Measurements from ENCODE around the gene CSTB. TPM values are rescaled to one million over a fixed set of nuclear protein-coding genes. Genes with fewer than 3 reads are reported as not detected.

Gene CSTB
- total RNA-seq, 4 donors from 2014 or later, result 375 to 700 (median 481) TPM

DNA sequence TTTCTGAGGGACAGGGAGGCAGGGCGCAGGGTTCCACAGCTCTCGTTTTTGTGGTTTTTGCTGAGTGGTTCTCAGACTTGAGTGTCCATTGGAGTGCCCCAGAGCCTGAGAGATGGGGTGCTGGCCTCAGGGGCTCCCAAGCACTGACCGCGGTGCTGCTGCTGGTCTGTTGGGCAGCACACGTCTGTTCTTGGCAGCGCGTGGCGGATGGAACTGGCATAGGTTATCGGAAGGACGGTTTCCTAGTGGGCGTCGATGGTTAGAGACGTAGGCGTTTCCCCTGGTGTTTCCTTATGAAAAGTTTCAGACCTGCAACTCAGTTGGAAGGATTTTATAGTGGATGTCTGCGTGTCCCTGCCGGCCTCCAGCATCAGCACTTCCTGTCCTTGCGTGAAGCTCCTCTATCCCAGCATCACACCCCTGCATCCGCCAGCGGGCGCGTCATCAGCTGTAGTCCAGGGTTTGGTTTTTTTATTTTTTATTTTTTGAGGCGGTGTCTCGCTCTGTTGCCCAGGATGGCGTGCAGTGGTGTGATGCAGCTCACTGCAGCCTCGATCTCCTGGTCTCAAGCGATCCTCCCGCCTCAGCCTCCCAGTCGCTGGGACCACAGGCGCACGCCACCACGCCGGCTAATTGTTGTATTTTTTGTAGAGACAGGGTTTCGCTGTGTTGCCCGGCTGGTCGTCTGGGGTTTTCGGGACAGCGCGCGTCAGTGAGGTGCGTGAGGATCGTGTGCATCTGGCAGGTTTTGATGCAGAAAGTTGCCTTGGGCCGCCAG lies 25.1 kb upstream of the CSTB start:
- Histone ChIP-seq H3K27ac (no peak overlapping the region), H3K4me3 (no peak overlapping the region), H3K4me1 (no peaks in the 10 kb centered on the region), H3K36me3 (peaks cover 45 to 96% (median 66%) of the 10 kb centered on the region in 3 donors), H3K9me3 (no peaks in the 10 kb centered on the region), H3K27me3 (no peaks in the 10 kb centered on the region)
- TF ChIP-seq POLR2A (IDR thresholded peaks at IDR 0.05) (no peak), CTCF (IDR thresholded peaks at IDR 0.05) (no peak)
- 93 to 96% methylated on average over 22 to 33 of the region's 42 CpGs for WGBS, 2 donors
- intact Hi-C loops (cut with DNase I), result no loop called here
- DNase-seq, result no peak

DNA sequence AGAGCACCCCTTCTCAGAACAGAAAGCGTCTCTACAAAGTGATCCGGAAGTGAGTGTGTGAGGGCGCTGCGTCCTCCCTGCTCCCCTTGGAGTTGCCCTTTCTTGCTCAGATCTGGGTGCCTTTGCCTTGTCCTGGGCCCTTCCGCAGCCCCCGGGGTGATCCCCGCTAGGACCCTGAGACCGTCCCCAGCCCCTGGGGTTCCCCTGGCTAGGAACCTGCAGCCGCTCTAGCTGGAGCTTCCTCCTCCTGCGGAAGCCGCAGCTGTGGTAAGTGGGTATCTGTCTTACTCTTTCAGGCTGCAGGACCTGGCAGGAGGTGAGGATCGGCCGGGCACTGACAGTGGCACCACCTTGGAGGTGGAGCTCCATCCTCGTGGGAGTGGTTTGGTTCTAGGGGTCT lies 24.5 kb upstream of the CSTB start:
- TF ChIP-seq CTCF (IDR thresholded peaks at IDR 0.05) (no peak), POLR2A (IDR thresholded peaks at IDR 0.05) (no peak)
- Histone ChIP-seq H3K27me3 (no peaks in the 10 kb centered on the region), H3K4me3 (no peak overlapping the region), H3K9me3 (no peaks in the 10 kb centered on the region), H3K27ac (no peak overlapping the region), H3K4me1 (no peaks in the 10 kb centered on the region), H3K36me3 (peaks cover 45 to 96% (median 71%) of the 10 kb centered on the region in 3 donors)
- DNase-seq, result no peak
- 80 to 98% methylated on average over 3 to 7 of the region's 14 CpGs for WGBS, 2 donors
- intact Hi-C loops (cut with DNase I), result no loop called here

DNA sequence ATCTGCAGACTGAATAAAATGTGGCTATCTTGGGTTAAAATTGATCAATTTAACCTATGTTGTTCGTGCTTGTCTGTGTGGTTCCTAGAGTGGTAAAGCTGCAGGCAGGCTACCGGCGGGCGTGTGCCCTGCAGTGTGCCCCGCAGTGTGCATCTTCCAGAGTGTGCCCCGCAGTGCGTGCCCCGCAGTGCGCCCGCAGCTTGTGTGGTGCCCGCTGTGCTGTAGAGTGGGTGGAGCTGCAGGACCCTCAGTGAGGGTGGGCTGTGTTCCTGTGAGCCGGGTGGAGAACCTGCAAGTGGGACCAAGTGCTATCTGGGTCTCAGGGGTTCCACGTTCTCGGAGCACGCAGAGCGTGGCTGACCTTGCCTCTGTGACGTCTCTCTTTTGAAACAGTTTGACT lies 24.0 kb upstream of the CSTB start:
- no peak for DNase-seq
- no peaks in the 10 kb centered on the region for H3K9me3 ChIP-seq
- 91 to 96% methylated on average over 5 to 15 of the region's 17 CpGs for WGBS, 2 donors
- TF ChIP-seq POLR2A (IDR thresholded peaks at IDR 0.05) (no peak), CTCF (IDR thresholded peaks at IDR 0.05) (no peak)
- no peaks in the 10 kb centered on the region for H3K4me1 ChIP-seq
- H3K36me3 ChIP-seq, result peaks cover 45 to 96% (median 71%) of the 10 kb centered on the region in 3 donors
- no peak overlapping the region for H3K27ac ChIP-seq
- no peaks in the 10 kb centered on the region for H3K27me3 ChIP-seq
- H3K4me3 ChIP-seq, result no peak overlapping the region
- intact Hi-C loops (cut with DNase I), result no loop called here

DNA sequence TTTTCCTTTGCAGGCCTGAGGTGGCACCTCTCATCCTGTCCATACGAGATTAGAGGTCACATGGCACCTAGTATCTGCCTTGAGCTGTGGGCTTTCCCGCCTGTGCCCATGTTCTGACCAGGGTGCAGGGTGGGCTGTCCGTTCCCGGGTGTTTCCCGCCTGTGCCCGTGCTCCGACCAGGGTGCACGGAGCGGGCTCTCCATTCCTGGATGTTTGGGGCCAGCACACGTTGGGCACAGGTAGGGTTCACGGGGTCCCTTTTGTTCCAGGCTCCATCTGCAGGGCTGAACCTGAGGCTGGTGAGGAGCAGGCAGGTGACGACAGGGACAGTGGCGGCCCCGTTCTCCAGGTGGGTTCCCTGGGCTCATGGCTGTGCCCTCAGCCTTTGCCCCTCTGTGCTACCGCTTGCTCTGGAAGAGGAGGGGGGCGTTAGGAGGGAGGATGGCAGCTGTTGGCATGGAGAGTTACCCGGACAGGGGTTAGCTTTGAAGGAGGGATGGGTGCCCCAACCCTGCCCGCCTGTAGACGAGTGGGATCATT lies 23.3 kb upstream of the CSTB start:
- no peak overlapping the region for H3K27ac ChIP-seq
- no peak for DNase-seq
- peaks cover 45 to 100% (median 71%) of the 10 kb centered on the region in 3 donors for H3K36me3 ChIP-seq
- no peaks in the 10 kb centered on the region for H3K4me1 ChIP-seq
- no peaks in the 10 kb centered on the region for H3K27me3 ChIP-seq
- 70 to 89% methylated on average over 3 to 5 of the region's 19 CpGs for WGBS, 2 donors
- no peak overlapping the region for H3K4me3 ChIP-seq
- TF ChIP-seq POLR2A (IDR thresholded peaks at IDR 0.05) (no peak), CTCF (IDR thresholded peaks at IDR 0.05) (no peak)
- no peaks in the 10 kb centered on the region for H3K9me3 ChIP-seq
- intact Hi-C loops (cut with DNase I), result no loop called here

GRCh38 chr21:43797925-43798715 lies 22.0 kb upstream of the CSTB start:
- 91 to 92% methylated on average over 21 to 27 of the region's 30 CpGs for WGBS, 2 donors
- H3K4me1 ChIP-seq, result no peaks in the 10 kb centered on the region
- no peak for DNase-seq

More at GRCh38 chr21:43797925-43798715, 22.0 kb upstream of the CSTB start:
- Histone ChIP-seq H3K27ac (no peak overlapping the region), H3K4me3 (no peak overlapping the region), H3K9me3 (no peaks in the 10 kb centered on the region), H3K36me3 (peaks cover 49 to 100% (median 71%) of the 10 kb centered on the region in 3 donors), H3K27me3 (no peaks in the 10 kb centered on the region)
- intact Hi-C loops (cut with DNase I), result no loop called here
- TF ChIP-seq POLR2A (IDR thresholded peaks at IDR 0.05), result no peak
- TF ChIP-seq CTCF (IDR thresholded peaks at IDR 0.05), result no peak

Data from esophagus squamous epithelium (tissue), 5 donors.